SK-N-MC (cell line): ENCODE results near the gene SNN.

Experiments used
- DNase-seq: peaks from one replicate; pipeline ENCODE4 v3.0.0-alpha.2; 2011; ENCODE audit warnings: low read depth, low spot score
- H3K27ac ChIP-seq: fragments of 200-600 bp; sonication (generic); 2 replicates; pipeline ENCODE4 v1.5.1; 2016; ENCODE audit warnings: mixed run types
- H3K36me3 ChIP-seq: fragments of 200-600 bp; sonication (generic); 2 replicates; pipeline ENCODE4 v1.6.1; 2017; ENCODE audit warnings: antibody characterized with exemption, low read length, mixed read lengths; ENCODE audit not compliant: insufficient read depth
- H3K4me3 ChIP-seq: fragments of 200-600 bp; sonication (generic); 2 replicates; pipeline ENCODE4 v1.5.1; 2016
- H3K9ac ChIP-seq: fragments of 200-600 bp; sonication (generic); 2 replicates; pipeline ENCODE4 v1.8.0; 2017; ENCODE audit warnings: mixed run types, mixed read lengths; ENCODE audit not compliant: insufficient read length
- H3K9me3 ChIP-seq: fragments of 200-600 bp; sonication (generic); 2 replicates; pipeline ENCODE4 v1.6.1; 2017; ENCODE audit warnings: low read depth, mild to moderate bottlenecking, antibody characterized with exemption, low read length, moderate library complexity, mixed read lengths
- EZH2 ChIP-seq: fragments of 200-600 bp; sonication (generic); IDR thresholded peaks from one replicate; pipeline ENCODE4 v1.6.1; 2017; ENCODE audit warnings: antibody characterized with exemption
- FOXP2 ChIP-seq: optimal IDR thresholded peaks from 2 replicates; pipeline ENCODE3; 2011; ENCODE audit warnings: mild to moderate bottlenecking, moderate library complexity; ENCODE audit not compliant: insufficient read depth; ENCODE audit errors: extremely low read length, control extremely low read depth
- POLR2AphosphoS5 ChIP-seq: IDR thresholded peaks from 2 replicates; pipeline ENCODE4 v1.6.1; 2012; ENCODE audit warnings: mild to moderate bottlenecking, low read depth, low read length, borderline replicate concordance

SNN gene

GRCh38 chr16:11667824-11668622 lies at the start of gene SNN:
Gene SNN (plus strand): TSS chr16:11668455. CDS start chr16:11676060, 7,605 bp downstream.
- Histone ChIP-seq H3K9me3 (no peaks in the 10 kb centered on the region), H3K27ac (no peak within 1 kb of the TSS), H3K4me3 (peak within 1 kb of the TSS; percentile 86), H3K9ac (peak within 1 kb of the TSS; percentile 69), H3K36me3 (no peaks in the 10 kb centered on the region)
- no peak for TF ChIP-seq EZH2
- no peak for TF ChIP-seq POLR2AphosphoS5
- TF ChIP-seq FOXP2 = no peak
- no peak for DNase-seq

DNA sequence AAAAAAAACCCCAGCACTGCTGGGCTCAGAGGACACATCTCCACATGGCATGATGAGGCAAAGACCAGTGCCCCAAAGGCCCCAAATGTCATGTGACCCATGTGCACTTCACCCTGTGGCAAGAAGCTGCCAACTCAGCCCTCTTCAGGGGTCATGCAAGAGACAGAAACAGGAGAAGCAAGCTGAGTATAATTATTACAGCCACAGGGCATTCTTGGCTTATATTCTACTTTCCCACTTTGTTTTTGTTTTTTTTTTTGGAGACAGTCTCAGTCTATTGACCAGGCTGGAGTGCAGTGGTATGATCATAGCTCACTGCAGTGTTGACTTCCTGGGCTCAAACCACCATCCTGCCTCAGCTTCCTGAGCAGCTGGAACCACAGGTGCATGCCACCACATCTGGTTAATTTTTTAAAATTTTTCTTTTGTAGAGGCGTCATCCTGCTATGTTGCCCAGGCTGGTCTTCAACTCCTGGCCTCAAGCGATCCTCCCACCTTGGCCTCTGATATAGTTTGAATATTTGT lies 48.9 kb upstream of the SNN start:
- DNase-seq = no peak
- H3K36me3 ChIP-seq = no peaks in the 10 kb centered on the region
- TF ChIP-seq FOXP2 (no peak), EZH2 (no peak), POLR2AphosphoS5 (no peak)
- H3K9ac ChIP-seq = no peak overlapping the region
- H3K27ac ChIP-seq = no peak overlapping the region
- H3K9me3 ChIP-seq = no peaks in the 10 kb centered on the region
- H3K4me3 ChIP-seq = no peak overlapping the region

DNA sequence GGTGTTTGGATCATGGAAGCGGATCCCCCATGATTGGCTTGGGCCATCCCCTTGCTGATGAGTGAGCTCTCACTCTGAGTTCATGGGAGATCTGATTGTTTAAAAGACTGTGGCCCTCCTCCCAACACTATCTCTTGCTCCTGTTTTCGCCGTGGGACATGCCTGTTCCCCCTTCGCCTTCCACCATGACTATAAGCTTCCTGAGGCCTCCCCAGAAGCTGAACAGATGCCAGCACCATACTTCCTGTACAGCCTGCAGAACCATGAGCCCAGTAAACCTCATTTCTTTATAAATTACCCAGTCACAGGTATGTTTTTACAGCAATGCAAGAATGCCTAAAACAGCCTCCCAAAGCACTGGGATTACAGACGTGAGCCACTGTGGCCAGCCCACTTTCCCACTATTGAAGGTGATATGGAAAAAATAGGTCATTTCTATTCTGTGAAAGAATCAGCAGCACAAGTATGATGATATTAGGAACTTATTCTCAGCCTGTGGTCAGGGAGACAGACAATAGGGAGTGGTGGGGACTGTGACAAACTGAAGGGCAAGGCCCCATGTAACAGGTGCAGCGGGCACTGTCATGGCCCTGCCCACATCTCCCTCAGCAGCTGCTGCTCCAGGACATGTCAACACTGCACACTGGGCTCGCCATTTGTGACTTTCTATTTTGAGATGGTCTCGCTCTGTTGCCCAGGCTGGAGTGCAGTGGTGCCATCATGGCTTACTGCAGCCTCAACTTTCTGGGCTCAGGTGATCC lies 47.8 kb upstream of the SNN start:
- H3K9ac ChIP-seq = no peak overlapping the region
- TF ChIP-seq EZH2 = no peak
- no peak for TF ChIP-seq POLR2AphosphoS5
- no peak for TF ChIP-seq FOXP2

GRCh38 chr16:11621539-11621919 lies 46.7 kb upstream of the SNN start:
- Histone ChIP-seq H3K9ac (no peak overlapping the region), H3K27ac (no peak overlapping the region)
- TF ChIP-seq POLR2AphosphoS5 = no peak
- TF ChIP-seq EZH2 = no peak
- no peak for TF ChIP-seq FOXP2

More for the DNA sequence above, 47.8 kb upstream of the SNN start:
- no peak overlapping the region for H3K27ac ChIP-seq
- no peak for DNase-seq
- H3K4me3 ChIP-seq = no peak overlapping the region
- H3K36me3 ChIP-seq = no peaks in the 10 kb centered on the region
- no peaks in the 10 kb centered on the region for H3K9me3 ChIP-seq

DNA sequence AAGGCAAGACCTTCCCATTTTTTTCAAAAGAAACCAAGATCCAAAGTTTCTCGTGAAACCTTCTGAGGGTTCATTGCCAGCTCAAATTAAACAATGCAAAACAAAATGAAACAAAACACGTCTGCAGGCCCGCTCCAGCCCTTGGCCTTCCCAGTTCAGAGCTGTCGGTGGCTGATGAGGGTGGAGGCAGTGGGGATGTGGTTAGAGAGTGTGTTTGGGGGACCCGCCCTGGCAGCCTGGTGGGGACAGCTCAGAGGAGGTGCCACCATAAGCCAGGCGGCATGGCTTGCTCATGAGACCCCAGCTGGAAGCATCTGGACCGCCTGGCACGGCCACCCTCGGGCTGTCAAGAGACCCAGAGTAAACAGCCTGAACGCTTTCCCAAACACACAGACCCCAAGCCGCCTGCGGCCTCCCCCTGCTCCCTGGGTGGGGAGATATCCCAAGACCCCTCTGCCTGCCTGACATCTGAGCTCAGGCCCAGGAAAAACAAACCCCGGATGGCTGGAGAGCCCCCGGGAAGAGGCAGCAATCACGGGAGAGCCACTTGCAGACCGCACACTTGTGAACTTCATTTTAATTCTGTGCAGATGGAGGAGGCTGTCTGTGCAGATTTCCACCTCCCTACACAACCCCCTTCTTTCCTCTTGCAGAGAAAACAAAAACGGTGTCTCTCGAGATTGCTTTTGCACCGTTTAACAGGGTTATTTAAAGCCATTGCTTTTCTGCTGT lies 46.2 kb upstream of the SNN start:
- no peak for TF ChIP-seq EZH2
- TF ChIP-seq FOXP2 = no peak
- no peak for TF ChIP-seq POLR2AphosphoS5
- Histone ChIP-seq H3K9me3 (no peaks in the 10 kb centered on the region), H3K36me3 (no peaks in the 10 kb centered on the region), H3K4me3 (no peak overlapping the region), H3K27ac (no peak overlapping the region), H3K9ac (no peak overlapping the region)
- DNase-seq = no peak

More at GRCh38 chr16:11621539-11621919, 46.7 kb upstream of the SNN start:
- Histone ChIP-seq H3K36me3 (no peaks in the 10 kb centered on the region), H3K9me3 (no peaks in the 10 kb centered on the region), H3K4me3 (no peak overlapping the region)
- DNase-seq = no peak

GRCh38 chr16:11624205-11624604 lies 44.0 kb upstream of the SNN start:
- no peak overlapping the region for H3K4me3 ChIP-seq
- no peaks in the 10 kb centered on the region for H3K9me3 ChIP-seq
- no peak overlapping the region for H3K9ac ChIP-seq
- no peak overlapping the region for H3K27ac ChIP-seq
- no peak for DNase-seq
- no peaks in the 10 kb centered on the region for H3K36me3 ChIP-seq
- TF ChIP-seq POLR2AphosphoS5 (no peak), EZH2 (no peak), FOXP2 (no peak)

DNA sequence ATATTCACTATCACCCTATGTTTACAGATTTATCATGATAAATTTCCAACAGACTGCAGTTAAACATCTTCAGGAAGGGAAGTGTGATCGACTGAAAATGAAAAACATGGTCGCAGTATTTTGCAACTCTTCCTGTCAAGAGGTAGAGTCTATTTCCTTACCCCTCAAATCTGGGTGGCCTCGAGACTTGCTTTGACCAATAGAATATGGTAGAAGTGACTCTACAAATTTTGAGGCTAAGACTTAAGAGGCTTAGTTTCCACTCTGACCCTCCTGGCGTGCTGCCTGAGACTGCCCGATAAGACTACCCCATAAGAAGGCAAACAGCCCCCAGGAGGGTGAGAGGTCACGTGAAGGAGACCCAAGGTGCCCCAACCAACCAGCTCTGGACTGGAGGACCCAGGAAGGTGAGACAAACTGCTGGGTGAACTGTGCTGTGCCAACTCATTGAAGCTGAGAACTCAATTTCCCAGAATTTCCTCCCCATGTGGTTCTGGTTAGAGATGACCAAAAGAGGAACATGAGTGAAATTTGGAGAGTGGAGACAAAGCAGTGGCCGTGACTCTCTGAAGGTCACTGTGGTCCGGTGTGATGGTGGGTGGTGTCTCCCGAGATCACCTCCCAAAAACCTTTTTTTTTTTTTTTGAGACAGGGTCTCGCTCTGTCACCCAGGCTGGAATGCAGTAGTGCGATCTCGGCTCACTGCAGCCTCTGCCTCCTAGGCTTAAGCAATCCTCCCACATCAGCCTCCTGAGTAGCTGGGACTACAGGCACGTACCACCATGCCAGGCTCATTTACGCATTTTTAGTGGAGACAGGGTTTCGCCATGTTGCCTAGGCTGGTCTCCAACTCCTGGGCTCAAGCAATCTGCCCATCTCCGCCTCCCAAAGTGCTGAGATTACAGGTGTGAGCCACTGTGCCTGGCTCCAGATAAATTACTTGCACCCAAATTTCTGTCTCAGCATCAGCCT lies 43.3 kb upstream of the SNN start:
- Histone ChIP-seq H3K4me3 (no peak overlapping the region), H3K9ac (no peak overlapping the region), H3K9me3 (no peaks in the 10 kb centered on the region), H3K36me3 (no peaks in the 10 kb centered on the region), H3K27ac (no peak overlapping the region)
- TF ChIP-seq FOXP2 (no peak), EZH2 (no peak), POLR2AphosphoS5 (no peak)
- no peak for DNase-seq

DNA sequence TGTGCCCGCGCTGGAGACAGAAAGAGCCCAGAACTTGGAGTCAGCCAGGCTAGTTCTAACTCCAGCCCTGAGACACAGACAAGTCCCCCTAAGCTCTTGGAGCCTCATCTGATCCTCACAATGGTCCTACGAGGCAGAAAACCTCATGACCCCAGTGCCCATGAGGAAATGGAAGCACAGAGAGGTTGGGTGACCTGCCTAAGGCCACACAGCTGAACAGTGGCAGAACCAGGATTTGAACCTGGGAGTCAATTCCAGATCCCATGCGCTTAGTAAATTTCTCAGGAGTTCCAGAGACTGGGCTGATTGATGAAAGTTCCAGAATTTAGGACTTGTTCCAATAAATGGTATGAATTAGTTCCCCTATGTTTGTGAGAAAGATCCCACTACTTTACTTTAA lies 42.5 kb upstream of the SNN start:
- DNase-seq = no peak
- TF ChIP-seq FOXP2 (no peak), EZH2 (no peak), POLR2AphosphoS5 (no peak)
- H3K27ac ChIP-seq = no peak overlapping the region
- H3K9me3 ChIP-seq = no peaks in the 10 kb centered on the region
- no peak overlapping the region for H3K4me3 ChIP-seq
- no peaks in the 10 kb centered on the region for H3K36me3 ChIP-seq
- no peak overlapping the region for H3K9ac ChIP-seq
